Activated CD8-positive, alpha-beta T cell treated with anti-CD3 and anti-CD28 coated beads, Interleukin-2, amount 10 ng/mL, durations not matched to agents 7 days and 5 days (primary cell): ENCODE results near the gene HDAC9. TPM values are rescaled to one million over a fixed set of nuclear protein-coding genes. Genes with fewer than 3 reads are reported as not detected.
"Not testable (repeated sequence)": the region's sequence is repeated elsewhere in the genome, so short reads cannot be mapped to it uniquely, and the experiment has no call there.

Source experiments
- ATAC-seq: fragments of 150-1000 bp; cut with Tn5 transposase; one replicate; pipeline ENCODE4 v1.10.0; 2021; ENCODE audit warnings: moderate library complexity
- CTCF ChIA-PET: fragments of 350-600 bp; sonication (Branson Sonifier 250); formaldehyde crosslinking; loops from one replicate; lab custom pipeline; 2021; ENCODE audit warnings: antibody characterized with exemption; lab: Charles Lee
- POLR2A ChIA-PET: fragments of 350-600 bp; sonication (Branson Sonifier 250); formaldehyde crosslinking; loops from one replicate; lab custom pipeline; 2021; ENCODE audit warnings: antibody characterized with exemption; lab: Charles Lee
- DNase-seq: peaks from one replicate; pipeline ENCODE4 v3.0.0-alpha.2; 2020
- H3K27ac Mint-ChIP-seq: one replicate; pipeline ENCODE4 v1.8.0; 2021; ENCODE audit warnings: mild to moderate bottlenecking, mixed read lengths
- H3K27me3 Mint-ChIP-seq: one replicate; pipeline ENCODE4 v1.8.0; 2021; ENCODE audit warnings: low read depth, mixed read lengths
- H3K36me3 Mint-ChIP-seq: one replicate; pipeline ENCODE4 v1.8.0; 2021; ENCODE audit warnings: low read depth, mixed read lengths
- H3K4me1 Mint-ChIP-seq: one replicate; pipeline ENCODE4 v1.8.0; 2021; ENCODE audit warnings: low read depth, mixed read lengths
- H3K4me3 Mint-ChIP-seq: one replicate; pipeline ENCODE4 v1.8.0; 2021; ENCODE audit warnings: mild to moderate bottlenecking, mixed read lengths
- H3K9me3 Mint-ChIP-seq: one replicate; pipeline ENCODE4 v1.8.0; 2022; ENCODE audit warnings: mixed read lengths; ENCODE audit not compliant: insufficient read depth
- total RNA-seq, 2 experiments: library from RNA; stranded (reverse); gene quantifications; one replicate each; pipeline ENCODE4 v1.2.3, GENCODE V29; 2021

The HDAC9 gene
- total RNA-seq, 2 experiments from 2014 or later: 0.92 to 1.4 TPM

DNA sequence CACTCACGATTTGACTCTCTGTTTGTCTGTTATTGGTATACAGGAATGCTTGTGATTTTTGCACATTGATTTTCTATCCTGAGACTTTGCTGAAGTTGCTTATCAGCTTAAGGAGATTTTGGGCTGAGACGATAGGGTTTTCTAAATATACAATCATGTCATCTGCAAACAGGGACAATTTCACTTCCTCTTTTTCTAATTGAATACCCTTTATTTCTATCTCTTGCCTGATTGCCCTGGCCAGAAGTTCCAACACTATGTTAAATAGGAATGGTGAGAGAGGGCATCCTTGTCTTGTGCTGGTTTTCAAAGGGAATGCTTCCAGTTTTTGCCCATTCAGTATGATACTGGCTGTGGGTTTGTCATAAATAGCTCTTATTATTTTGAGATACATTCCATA is 240.5 kb downstream of the HDAC9 start:
- H3K36me3 Mint-ChIP-seq, DNase-seq, H3K9me3 Mint-ChIP-seq, H3K4me1 Mint-ChIP-seq, H3K27me3 Mint-ChIP-seq, POLR2A ChIA-PET, H3K4me3 Mint-ChIP-seq, H3K27ac Mint-ChIP-seq, CTCF ChIA-PET, ATAC-seq: not testable (repeated sequence)

DNA sequence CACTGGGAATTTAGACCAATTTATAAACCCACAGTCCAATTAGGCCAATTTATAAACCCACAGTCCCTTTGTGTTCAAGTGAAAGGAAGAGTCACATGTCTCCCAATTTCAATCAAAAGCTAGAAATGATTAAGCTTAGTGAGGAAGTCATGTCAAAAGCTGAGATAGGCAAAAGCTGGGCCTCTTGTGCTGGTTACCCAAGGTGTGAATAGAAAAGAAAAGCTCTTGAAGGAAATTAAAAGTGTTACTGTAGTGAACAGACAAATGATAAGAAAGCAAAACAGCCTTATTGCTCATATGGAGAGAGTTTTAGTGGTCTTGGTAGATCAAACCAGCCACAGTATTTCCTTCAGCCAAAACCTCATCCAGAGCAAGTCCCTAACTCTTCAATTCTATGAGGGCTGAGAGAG is 245.0 kb downstream of the HDAC9 start:
- ChIA-PET POLR2A (no interaction called here), CTCF (no interaction called here)
- no peak overlapping the region for H3K27ac Mint-ChIP-seq
- ATAC-seq: no peak
- H3K9me3 Mint-ChIP-seq: peaks cover 5% of the 10 kb centered on the region
- H3K4me1 Mint-ChIP-seq: no peaks in the 10 kb centered on the region
- H3K36me3 Mint-ChIP-seq: no peaks in the 10 kb centered on the region
- H3K27me3 Mint-ChIP-seq: no peaks in the 10 kb centered on the region
- DNase-seq: no peak
- H3K4me3 Mint-ChIP-seq: no peak overlapping the region

DNA sequence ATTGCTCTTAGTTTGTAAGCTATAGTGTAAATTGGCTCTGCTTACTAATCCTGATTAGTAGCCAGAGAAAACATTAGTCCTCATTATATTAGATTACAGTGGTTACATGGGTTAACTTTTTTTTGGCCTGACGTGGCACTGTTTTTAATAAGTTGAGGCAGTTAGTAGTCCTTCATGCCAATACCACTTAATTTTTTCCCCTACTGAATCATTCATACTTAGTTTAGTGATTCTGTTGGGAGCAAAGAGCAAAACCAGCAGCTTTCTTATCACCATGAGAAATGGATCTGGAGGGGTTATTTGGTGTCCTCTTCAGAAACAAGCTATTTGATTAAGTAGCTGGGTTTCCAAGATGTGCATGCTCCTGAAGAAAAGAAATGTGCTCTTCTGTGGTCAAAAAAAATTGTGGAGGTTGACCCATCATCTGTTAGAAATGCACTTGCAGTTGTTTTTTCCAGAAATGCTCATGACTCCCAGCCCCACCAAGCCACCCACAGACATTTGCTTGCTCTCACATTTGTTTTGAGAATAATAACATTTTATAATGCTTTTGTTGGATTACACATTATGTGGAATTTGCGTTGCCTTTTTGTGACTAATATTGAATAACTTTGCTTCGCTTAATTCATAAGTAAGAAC is 258.5 kb downstream of the HDAC9 start:
- H3K36me3 Mint-ChIP-seq: no peaks in the 10 kb centered on the region
- no peak overlapping the region for H3K4me3 Mint-ChIP-seq
- no peak overlapping the region for H3K27ac Mint-ChIP-seq
- H3K27me3 Mint-ChIP-seq: no peaks in the 10 kb centered on the region
- ATAC-seq: no peak
- POLR2A ChIA-PET: no interaction called here
- no peaks in the 10 kb centered on the region for H3K4me1 Mint-ChIP-seq
- no peak for DNase-seq
- CTCF ChIA-PET: no interaction called here
- H3K9me3 Mint-ChIP-seq: no peaks in the 10 kb centered on the region

DNA sequence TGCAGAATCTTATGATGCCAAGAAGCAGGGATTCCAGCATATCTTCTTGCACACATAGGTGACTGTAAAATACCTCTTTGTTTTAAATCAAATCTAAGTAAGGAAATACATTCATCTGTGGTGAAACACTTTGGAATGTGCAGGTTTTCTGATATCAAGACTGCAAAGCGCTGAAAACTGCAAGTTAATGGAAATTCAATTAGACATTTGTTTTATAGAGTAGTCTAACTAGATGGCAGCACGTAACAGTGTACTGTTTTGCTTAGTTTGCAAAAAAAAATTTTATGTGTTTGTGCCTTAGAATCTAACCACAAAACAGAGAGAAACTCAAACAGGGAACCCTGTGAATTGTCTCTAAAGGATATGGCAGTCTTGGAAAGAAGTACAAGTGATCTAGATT is 259.2 kb downstream of the HDAC9 start:
- Mint-ChIP-seq H3K4me1 (no peaks in the 10 kb centered on the region), H3K27me3 (no peaks in the 10 kb centered on the region), H3K9me3 (no peaks in the 10 kb centered on the region), H3K27ac (no peak overlapping the region), H3K4me3 (no peak overlapping the region), H3K36me3 (no peaks in the 10 kb centered on the region)
- ChIA-PET CTCF (no interaction called here), POLR2A (no interaction called here)
- no peak for ATAC-seq
- DNase-seq: no peak

DNA sequence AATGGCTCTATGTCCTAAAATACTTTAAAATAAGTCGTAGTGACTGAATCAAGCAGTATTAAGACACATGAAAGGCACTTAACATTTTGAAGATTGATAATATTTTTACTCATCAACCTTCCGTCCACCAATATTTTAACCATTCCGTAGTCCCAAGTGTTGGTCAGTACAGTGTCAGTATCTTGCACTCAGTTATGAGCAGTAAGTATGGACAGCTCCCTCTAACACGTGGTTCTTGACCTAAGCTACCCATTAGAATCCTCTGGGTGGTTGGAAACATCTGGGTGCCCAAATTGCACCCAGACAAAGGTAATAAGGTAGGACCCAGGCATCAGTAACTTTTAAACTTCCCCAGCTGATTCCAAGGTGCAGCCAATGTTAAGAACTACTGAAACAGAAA is 260.2 kb downstream of the HDAC9 start:
- Mint-ChIP-seq H3K4me3 (no peak overlapping the region), H3K27ac (no peak overlapping the region), H3K4me1 (no peaks in the 10 kb centered on the region), H3K36me3 (no peaks in the 10 kb centered on the region), H3K27me3 (no peaks in the 10 kb centered on the region), H3K9me3 (no peaks in the 10 kb centered on the region)
- ChIA-PET CTCF (no interaction called here), POLR2A (no interaction called here)
- DNase-seq (no peak), ATAC-seq (no peak)

DNA sequence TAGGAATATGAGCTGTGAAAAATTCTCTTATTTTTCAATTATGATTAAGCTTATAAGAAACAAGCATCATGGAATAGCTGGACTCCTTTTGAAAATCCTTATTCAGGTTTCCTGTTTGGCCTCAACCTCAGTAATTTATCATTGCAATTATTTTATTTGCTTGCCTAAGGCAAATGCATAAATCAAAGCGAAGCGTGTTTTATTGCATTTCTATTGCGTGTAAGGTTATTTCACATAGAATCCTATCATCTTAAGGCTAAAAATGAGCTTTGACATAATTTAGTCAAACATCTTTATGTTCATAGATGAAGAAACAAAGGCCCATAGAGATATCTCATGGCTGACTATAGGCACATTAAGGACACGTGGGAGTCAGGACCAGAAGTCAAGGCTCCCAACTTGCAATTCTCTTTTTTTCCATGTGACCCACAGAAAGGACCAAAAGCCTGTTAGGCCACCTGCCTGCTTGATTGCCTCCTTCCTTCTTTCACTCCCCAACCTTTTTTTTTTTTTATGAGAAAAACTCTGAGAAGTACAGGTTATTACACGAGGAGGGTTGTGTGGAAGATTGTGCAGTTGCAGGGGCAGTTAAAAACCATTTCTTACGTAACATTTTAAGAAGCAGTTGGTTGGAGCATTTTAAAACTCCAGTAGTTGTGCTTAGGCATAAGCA is 261.0 kb downstream of the HDAC9 start:
- Mint-ChIP-seq H3K27ac (no peak overlapping the region), H3K4me1 (no peaks in the 10 kb centered on the region), H3K36me3 (no peaks in the 10 kb centered on the region), H3K4me3 (no peak overlapping the region), H3K27me3 (no peaks in the 10 kb centered on the region), H3K9me3 (no peaks in the 10 kb centered on the region)
- no peak for DNase-seq
- ChIA-PET CTCF (no interaction called here), POLR2A (no interaction called here)
- ATAC-seq: no peak

DNA sequence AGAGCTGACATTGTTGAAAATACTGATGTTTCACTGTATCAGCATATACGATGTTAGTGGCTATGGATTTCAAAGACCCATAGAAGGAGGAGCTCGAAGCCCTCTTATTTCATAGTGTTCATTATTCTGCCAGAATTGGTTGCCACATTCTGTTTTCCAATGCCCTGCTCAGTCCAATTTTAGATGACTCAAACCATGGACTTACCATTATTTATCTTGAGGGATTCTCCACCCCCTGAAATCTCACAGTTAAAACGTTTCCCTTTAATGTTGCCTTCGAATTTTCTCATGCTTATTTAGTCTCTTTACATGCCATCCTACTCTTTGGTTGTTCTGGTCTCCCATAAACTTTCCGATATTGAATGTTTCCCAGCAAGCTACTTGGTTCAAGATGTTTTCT is 264.5 kb downstream of the HDAC9 start:
- ChIA-PET CTCF (no interaction called here), POLR2A (no interaction called here)
- ATAC-seq: no peak

DNA sequence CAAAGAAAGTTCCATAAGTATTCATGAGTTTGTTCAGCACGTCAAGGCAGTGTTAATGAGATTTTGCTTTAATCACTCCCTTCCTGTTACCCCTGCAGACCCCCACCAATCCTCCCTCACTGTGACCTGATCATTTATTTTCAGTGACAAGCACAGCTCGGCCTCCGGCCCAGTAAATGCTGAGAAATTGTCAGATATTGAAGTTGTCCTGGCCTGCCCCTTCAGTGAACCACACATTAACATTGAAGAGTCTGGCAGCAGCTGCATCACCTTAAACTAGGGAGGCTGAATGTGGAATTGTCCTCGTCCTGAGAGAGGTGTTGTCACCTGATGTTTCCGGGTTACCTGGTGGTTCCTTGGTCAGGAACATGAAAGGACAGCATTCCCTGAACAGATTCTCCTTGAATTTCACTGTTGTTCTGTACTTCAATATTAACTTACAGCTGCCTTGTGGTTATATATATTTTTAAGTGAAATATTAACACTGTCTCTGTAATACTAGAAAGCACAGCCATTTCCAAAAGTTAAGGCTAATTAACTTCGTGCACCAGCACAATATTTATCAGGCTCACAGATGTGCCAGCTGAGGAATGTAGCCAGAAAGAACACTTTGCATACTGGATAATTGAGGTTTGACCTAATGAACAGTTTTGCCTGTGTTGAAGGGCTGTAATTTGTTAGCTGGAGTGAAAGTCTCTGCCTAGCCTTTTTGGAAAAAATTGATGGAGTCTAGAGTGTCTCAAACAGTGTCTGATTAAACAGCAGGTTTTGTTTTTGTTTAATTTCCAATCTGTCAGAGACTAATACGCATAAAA is 265.3 kb downstream of the HDAC9 start:
- Mint-ChIP-seq H3K27me3 (no peaks in the 10 kb centered on the region), H3K4me3 (no peak overlapping the region), H3K36me3 (no peaks in the 10 kb centered on the region), H3K27ac (no peak overlapping the region), H3K9me3 (no peaks in the 10 kb centered on the region), H3K4me1 (no peaks in the 10 kb centered on the region)
- DNase-seq (no peak), ATAC-seq (no peak)
- ChIA-PET CTCF (no interaction called here), POLR2A (no interaction called here)

More for the DNA sequence above, 264.5 kb downstream of the HDAC9 start:
- Mint-ChIP-seq H3K36me3 (no peaks in the 10 kb centered on the region), H3K4me1 (no peaks in the 10 kb centered on the region), H3K9me3 (no peaks in the 10 kb centered on the region), H3K4me3 (no peak overlapping the region), H3K27ac (no peak overlapping the region), H3K27me3 (no peaks in the 10 kb centered on the region)
- DNase-seq: no peak

DNA sequence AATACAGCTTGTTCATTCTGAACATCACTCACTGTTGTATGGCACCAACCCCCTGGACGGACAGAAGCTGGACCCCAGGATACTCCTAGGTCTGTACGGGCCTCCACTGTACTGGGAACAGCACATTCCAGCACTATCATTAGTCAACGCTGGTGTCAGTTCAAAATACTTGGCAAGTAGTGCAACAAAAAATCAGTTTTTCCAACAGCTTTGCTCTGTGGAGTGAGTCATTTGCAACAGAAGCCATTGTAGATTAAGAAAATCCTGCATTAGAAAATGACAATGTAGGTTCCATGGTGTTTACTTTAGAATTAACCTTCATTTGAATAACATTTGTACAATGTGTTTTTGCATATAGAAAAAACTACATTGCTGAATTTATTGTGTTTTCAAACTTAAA is 266.6 kb downstream of the HDAC9 start:
- DNase-seq: no peak
- ChIA-PET POLR2A (no interaction called here), CTCF (no interaction called here)
- no peaks in the 10 kb centered on the region for H3K9me3 Mint-ChIP-seq
- no peaks in the 10 kb centered on the region for H3K4me1 Mint-ChIP-seq
- H3K27me3 Mint-ChIP-seq: no peaks in the 10 kb centered on the region
- H3K4me3 Mint-ChIP-seq: no peak overlapping the region
- H3K27ac Mint-ChIP-seq: no peak overlapping the region
- ATAC-seq: no peak
- no peaks in the 10 kb centered on the region for H3K36me3 Mint-ChIP-seq

DNA sequence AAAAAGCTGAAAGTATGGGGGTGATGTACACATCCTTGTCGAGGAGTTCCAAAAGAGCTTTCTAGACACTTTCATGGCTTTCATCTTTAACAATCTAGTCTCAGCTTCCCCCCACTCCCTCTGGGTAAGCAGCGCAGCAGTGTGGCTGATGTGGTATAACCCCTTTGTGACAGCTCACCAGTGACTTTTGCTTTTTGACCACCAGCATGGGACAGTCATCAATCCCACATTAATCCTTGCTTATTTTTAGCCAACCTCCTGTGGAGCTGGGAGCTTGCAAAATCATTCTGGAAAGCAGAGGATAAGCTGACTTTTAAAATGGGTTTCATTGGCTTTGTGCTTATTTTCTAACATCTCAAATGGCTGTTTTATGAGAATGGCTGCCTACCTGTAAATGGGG is 272.7 kb downstream of the HDAC9 start:
- CTCF ChIA-PET: no interaction called here
- Mint-ChIP-seq H3K4me3 (no peak overlapping the region), H3K27ac (no peak overlapping the region), H3K27me3 (no peaks in the 10 kb centered on the region), H3K36me3 (no peaks in the 10 kb centered on the region), H3K4me1 (no peaks in the 10 kb centered on the region), H3K9me3 (no peaks in the 10 kb centered on the region)
- DNase-seq (no peak), ATAC-seq (no peak)
- POLR2A ChIA-PET: no interaction called here

DNA sequence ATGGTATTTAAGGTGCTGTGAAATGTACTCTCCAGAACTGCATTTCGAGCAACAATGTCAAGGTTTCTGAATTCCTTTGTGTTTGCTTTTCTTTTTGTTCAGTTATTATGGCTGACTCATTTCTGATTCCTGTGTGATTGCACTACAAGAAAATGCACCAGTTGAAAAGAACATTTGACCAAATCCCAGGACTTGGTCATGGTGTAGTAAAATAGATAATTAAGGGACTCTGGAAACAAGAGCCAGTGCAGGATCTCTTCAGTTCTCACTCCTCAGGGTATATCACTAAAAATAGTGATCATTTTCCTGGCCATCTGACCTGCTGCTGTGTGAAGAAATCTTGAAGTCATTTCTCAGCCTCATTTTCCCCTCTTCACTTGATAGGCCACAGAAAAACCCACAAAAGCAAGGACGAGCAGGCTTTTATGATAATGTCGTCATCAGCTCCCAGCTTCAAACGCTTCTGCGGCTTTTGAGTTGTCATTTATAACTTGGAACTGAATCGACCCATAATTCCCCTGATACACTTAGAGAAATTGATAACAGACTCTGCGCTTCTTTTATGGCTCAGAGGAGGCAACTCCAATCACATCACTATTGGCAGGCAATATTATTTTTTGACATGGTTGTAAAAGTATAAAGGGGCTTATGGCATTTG is 274.7 kb downstream of the HDAC9 start:
- Mint-ChIP-seq H3K4me3 (no peak overlapping the region), H3K36me3 (no peaks in the 10 kb centered on the region), H3K4me1 (no peaks in the 10 kb centered on the region), H3K27me3 (no peaks in the 10 kb centered on the region), H3K27ac (no peak overlapping the region), H3K9me3 (no peaks in the 10 kb centered on the region)
- ATAC-seq (no peak), DNase-seq (no peak)
- CTCF ChIA-PET: no interaction called here
- POLR2A ChIA-PET: no interaction called here

DNA sequence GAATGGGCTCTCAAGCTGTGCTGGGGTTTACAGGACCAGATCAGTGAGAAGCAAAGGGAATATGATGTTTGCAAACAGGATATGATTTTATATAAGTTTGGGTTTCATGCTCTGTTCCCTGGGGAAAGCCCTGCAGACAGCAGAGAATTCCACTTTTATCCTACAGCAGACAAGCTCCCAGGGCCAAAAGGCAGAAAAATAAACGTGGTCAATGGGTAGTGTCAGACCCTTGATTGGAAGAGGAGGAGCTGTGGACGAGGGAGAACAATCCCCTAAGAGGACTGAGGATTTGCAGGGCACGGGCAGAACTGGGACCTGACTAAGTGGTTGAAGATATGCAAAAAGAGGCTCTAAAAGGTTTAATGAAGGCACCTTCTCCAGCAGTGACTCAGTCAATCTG is 275.3 kb downstream of the HDAC9 start:
- H3K36me3 Mint-ChIP-seq: no peaks in the 10 kb centered on the region
- no peak overlapping the region for H3K27ac Mint-ChIP-seq
- H3K9me3 Mint-ChIP-seq: no peaks in the 10 kb centered on the region
- no peaks in the 10 kb centered on the region for H3K4me1 Mint-ChIP-seq
- DNase-seq: no peak
- no peak for ATAC-seq
- H3K27me3 Mint-ChIP-seq: no peaks in the 10 kb centered on the region
- CTCF ChIA-PET: no interaction called here
- no peak overlapping the region for H3K4me3 Mint-ChIP-seq
- POLR2A ChIA-PET: no interaction called here
